Measurements from ENCODE around the gene NAV2. TPM values are rescaled to one million over a fixed set of nuclear protein-coding genes. Genes with fewer than 3 reads are reported as not detected.

Gene NAV2
- polyA plus RNA-seq, 1 donor: 40.4 TPM

- no peak for DNase-seq
Observed at GRCh38 chr11:20085918-20086317, 373.3 kb downstream of the NAV2 start.

- no peak for DNase-seq
Observed at GRCh38 chr11:20087118-20087521, 374.5 kb downstream of the NAV2 start.

- no peak for DNase-seq
Observed at GRCh38 chr11:20088397-20089225, 376.0 kb downstream of the NAV2 start.

- no peak for DNase-seq
Observed at GRCh38 chr11:20089367-20089766, 376.7 kb downstream of the NAV2 start.

- DNase-seq: no peak
Observed at GRCh38 chr11:20089796-20090653, 377.4 kb downstream of the NAV2 start.

GRCh38 chr11:20090654-20091374 is 378.2 kb downstream of the NAV2 start:
- no peak for DNase-seq

GRCh38 chr11:20093775-20094174 is 381.1 kb downstream of the NAV2 start:
- no peak for DNase-seq

GRCh38 chr11:20095189-20095588 is 382.6 kb downstream of the NAV2 start:
- DNase-seq: no peak

GRCh38 chr11:20097319-20098221 is 384.9 kb downstream of the NAV2 start:
- no peak for DNase-seq

GRCh38 chr11:20099527-20099926 is 386.9 kb downstream of the NAV2 start:
- DNase-seq: no peak

- no peak for DNase-seq
Observed at GRCh38 chr11:20102397-20102796, 389.8 kb downstream of the NAV2 start.

- DNase-seq: no peak
Observed at GRCh38 chr11:20103281-20103680, 390.6 kb downstream of the NAV2 start.

- DNase-seq: no peak
Observed at GRCh38 chr11:20105427-20105826, 392.8 kb downstream of the NAV2 start.

- no peak for DNase-seq
Observed at GRCh38 chr11:20109731-20110445, 397.3 kb downstream of the NAV2 start.

GRCh38 chr11:20110908-20111669 is 398.5 kb downstream of the NAV2 start:
- DNase-seq: peak; percentile 49

GRCh38 chr11:20111871-20112270 is 399.2 kb downstream of the NAV2 start:
- no peak for DNase-seq

GRCh38 chr11:20112291-20113148 is 399.9 kb downstream of the NAV2 start:
- no peak for DNase-seq

- no peak for DNase-seq
Observed at GRCh38 chr11:20113149-20113438, 400.5 kb downstream of the NAV2 start.

- DNase-seq: no peak
Observed at GRCh38 chr11:20114588-20114987, 402.0 kb downstream of the NAV2 start.
